ENCODE results near the gene TBC1D22B. TPM values are rescaled to one million over a fixed set of nuclear protein-coding genes. Genes with fewer than 3 reads are reported as not detected.

Gene TBC1D22B
- total RNA-seq, 4 donors from 2014 or later: 7.3 to 10.2 (median 8.6) TPM

DNA sequence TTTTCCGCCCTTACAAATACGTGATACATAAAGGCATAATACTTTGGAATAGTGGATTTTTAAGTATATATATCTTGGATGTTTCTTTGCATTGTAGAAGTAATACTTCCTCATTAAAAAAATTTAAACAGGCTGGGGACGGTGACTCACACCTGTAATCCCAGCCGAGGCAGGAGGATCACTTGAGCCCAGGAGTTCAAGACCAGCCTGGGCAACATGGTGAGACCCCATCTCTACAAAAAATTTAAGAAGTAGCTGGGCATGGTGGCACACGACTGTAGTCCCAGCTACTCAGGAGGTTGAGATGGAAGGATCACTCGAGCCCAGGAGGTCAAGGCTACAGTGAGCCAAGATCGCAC is 57.6 kb downstream of the TBC1D22B start:
- DNase-seq (ENCODE audit: extremely low spot score): no peak
- H3K27me3 ChIP-seq: no peaks in the 10 kb centered on the region
- WGBS: 85% methylated on average over 7 of the region's 7 CpGs
- peaks cover 20 to 78% (median 70%) of the 10 kb centered on the region in 4 donors for H3K36me3 ChIP-seq
- no peaks in the 10 kb centered on the region for H3K9me3 ChIP-seq
- TF ChIP-seq EP300 (IDR thresholded peaks at IDR 0.05) (no peak), POLR2AphosphoS5 (IDR thresholded peaks at IDR 0.05) (no peak), POLR2A (IDR thresholded peaks at IDR 0.05; ENCODE audit: low read depth) (no peak)
- TF ChIP-seq, protein P1, sequence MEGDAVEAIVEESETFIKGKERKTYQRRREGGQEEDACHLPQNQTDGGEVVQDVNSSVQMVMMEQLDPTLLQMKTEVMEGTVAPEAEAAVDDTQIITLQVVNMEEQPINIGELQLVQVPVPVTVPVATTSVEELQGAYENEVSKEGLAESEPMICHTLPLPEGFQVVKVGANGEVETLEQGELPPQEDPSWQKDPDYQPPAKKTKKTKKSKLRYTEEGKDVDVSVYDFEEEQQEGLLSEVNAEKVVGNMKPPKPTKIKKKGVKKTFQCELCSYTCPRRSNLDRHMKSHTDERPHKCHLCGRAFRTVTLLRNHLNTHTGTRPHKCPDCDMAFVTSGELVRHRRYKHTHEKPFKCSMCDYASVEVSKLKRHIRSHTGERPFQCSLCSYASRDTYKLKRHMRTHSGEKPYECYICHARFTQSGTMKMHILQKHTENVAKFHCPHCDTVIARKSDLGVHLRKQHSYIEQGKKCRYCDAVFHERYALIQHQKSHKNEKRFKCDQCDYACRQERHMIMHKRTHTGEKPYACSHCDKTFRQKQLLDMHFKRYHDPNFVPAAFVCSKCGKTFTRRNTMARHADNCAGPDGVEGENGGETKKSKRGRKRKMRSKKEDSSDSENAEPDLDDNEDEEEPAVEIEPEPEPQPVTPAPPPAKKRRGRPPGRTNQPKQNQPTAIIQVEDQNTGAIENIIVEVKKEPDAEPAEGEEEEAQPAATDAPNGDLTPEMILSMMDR (IDR thresholded peaks at IDR 0.05): no peak
- no peak overlapping the region for H3K27ac ChIP-seq (replicated peaks in 1 of 4)
- H3K4me1 ChIP-seq: no peaks in the 10 kb centered on the region
- H3K4me3 ChIP-seq: no peak overlapping the region
- intact Hi-C loops (cut with DNase I): no loop called here

DNA sequence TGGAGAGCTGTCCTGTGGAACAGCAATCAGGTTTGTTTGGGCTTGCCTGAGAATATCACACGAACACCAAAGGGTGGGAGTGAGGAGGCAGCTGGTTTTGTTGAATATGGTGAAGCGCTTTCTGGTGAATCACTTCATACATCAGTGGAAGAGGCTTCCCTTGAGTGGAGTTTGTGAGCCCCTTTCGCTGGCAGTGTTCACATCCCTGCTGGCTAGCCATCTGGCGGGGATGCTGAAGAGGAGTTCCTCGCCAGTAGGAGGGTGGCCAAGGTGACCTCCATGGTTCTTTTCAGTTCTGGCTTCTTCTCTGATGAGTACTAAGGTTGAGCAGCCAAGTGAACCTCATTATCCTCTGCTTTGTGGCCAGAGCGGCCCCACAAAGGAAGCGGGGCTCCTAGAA is 58.5 kb downstream of the TBC1D22B start:
- peaks cover 20 to 87% (median 78%) of the 10 kb centered on the region in 4 donors for H3K36me3 ChIP-seq
- H3K27me3 ChIP-seq: no peaks in the 10 kb centered on the region
- intact Hi-C loops (cut with DNase I): no loop called here
- H3K4me3 ChIP-seq: no peak overlapping the region
- TF ChIP-seq POLR2AphosphoS5 (IDR thresholded peaks at IDR 0.05): no peak
- WGBS: 98% methylated on average over 7 of the region's 7 CpGs
- no peaks in the 10 kb centered on the region for H3K9me3 ChIP-seq
- H3K4me1 ChIP-seq: no peaks in the 10 kb centered on the region
- no peak for DNase-seq (ENCODE audit: extremely low spot score)
- H3K27ac ChIP-seq (replicated peaks in 1 of 4): no peak overlapping the region

DNA sequence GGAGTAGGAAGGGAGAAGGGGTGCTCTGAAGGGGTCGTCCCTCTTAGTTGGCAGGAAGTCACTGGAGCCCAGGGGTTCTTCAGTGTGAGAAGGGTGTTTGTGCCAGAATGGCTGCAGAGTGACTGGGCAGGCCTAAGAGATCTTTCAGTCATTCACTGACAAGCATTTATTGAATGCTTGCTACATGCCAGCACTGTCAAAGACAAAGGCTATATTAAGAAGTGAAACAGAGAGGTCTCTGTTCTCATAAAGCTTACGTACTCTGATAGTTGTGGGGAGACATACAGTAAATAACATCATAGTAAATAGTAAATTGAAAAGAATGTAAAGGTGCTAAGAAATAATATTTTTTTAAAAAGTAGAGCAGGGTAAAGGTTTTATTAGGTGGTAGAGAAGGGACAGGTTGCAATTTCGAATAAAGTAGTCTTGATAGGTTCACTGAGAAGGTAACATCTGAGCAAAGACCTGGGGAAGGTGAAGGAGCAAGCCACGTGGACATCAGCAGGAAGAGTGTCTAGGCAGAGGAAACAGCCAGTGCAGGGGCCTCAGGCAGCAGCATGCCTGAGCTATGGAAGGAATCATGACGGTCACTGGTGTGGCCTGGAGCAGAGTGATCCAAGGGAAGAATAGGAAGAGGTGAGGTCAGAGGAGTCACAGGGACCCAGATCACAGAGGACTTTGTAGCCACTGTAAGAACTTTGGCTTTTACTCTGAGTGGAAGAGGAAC is 59.9 kb downstream of the TBC1D22B start:
- Histone ChIP-seq H3K4me1 (no peaks in the 10 kb centered on the region), H3K27ac (replicated peaks in 1 of 4) (no peak overlapping the region), H3K27me3 (no peaks in the 10 kb centered on the region), H3K36me3 (peaks cover 29 to 99% (median 88%) of the 10 kb centered on the region in 4 donors), H3K4me3 (no peak overlapping the region), H3K9me3 (no peaks in the 10 kb centered on the region)
- TF ChIP-seq POLR2AphosphoS5 (IDR thresholded peaks at IDR 0.05) (no peak), POLR2A (IDR thresholded peaks at IDR 0.05; ENCODE audit: low read depth) (no peak), EP300 (IDR thresholded peaks at IDR 0.05) (no peak)
- TF ChIP-seq, protein P1 (IDR thresholded peaks at IDR 0.05): no peak
- 92% methylated on average over 5 of the region's 5 CpGs for WGBS
- DNase-seq (ENCODE audit: extremely low spot score): no peak
- intact Hi-C loops (cut with DNase I): no loop called here

DNA sequence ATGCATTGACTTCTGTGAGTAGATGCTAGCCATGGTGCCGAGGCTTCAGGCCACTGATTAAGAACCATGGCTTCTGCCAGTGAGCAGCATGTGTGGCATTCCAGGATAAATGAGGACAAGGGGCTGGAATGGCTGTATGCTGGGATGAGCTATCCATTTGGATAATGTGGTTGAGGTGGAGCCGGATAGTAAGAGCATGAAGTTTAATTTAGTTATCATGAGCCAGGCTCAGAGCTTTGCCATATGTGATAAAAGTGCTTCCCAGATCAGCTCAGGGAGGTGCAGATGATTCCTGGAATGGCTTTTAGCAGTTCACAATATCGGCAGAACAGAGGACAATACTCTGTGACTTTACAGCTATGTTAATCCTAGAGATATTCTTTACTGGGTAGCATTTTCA is 61.6 kb downstream of the TBC1D22B start:
- Histone ChIP-seq H3K4me1 (peaks cover 0 to 13% (median 6%) of the 10 kb centered on the region in 4 donors), H3K27ac (replicated peaks in 1 of 4) (no peak overlapping the region), H3K27me3 (no peaks in the 10 kb centered on the region), H3K9me3 (no peaks in the 10 kb centered on the region), H3K4me3 (no peak overlapping the region), H3K36me3 (peaks cover 13 to 85% (median 78%) of the 10 kb centered on the region in 4 donors)
- DNase-seq (ENCODE audit: extremely low spot score): no peak
- TF ChIP-seq EP300 (IDR thresholded peaks at IDR 0.05): no peak
- intact Hi-C loops (cut with DNase I): no loop called here
- 84% methylated on average over 3 of the region's 3 CpGs for WGBS

DNA sequence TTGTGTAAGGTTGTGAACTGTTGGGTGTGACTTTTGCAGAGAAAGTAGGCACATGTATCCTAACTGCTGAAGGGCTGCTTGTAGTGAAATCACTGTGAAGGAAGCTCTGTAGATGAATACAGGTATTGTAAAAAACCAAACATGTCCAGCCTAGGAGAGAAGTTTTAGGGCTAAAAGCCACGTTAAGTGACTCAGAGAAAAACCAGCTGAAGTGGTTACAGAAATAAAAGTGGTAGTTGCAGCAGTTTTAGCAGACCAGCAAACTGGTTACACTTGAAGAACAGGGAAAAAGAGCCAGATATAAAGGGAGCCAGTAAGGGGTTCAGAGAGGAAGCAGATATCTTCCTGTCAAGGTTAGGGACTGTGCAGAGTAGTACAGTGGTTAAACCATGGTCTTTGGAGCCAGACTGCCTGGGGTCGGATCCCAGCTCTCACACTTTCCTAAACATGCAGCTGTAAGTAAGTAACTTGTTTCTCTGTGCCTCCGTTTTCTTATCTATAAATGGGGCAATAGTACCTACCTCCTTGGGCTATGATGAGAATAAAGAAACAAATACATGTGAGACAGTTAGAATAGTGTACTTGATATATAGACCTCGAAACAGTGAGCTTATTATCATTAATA is 62.4 kb downstream of the TBC1D22B start:
- Histone ChIP-seq H3K9me3 (no peaks in the 10 kb centered on the region), H3K27ac (replicated peaks in 1 of 4) (no peak overlapping the region), H3K36me3 (peaks cover 9 to 77% (median 74%) of the 10 kb centered on the region in 4 donors), H3K4me1 (peaks cover 0 to 18% (median 9%) of the 10 kb centered on the region in 4 donors), H3K4me3 (no peak overlapping the region), H3K27me3 (no peaks in the 10 kb centered on the region)
- no peak for DNase-seq (ENCODE audit: extremely low spot score)
- intact Hi-C loops (cut with DNase I): no loop called here
- WGBS: 87% methylated on average over 4 of the region's 4 CpGs
- TF ChIP-seq EP300 (IDR thresholded peaks at IDR 0.05): no peak
- no peak for TF ChIP-seq POLR2A (IDR thresholded peaks at IDR 0.05; ENCODE audit: low read depth)
- TF ChIP-seq, protein P1 (IDR thresholded peaks at IDR 0.05): no peak
- TF ChIP-seq POLR2AphosphoS5 (IDR thresholded peaks at IDR 0.05): no peak
